Stimulated activated CD4-positive, alpha-beta T cell treated with anti-CD3 and anti-CD28 coated beads, TNF-alpha, amount 100 ng/mL, for 24 hours (primary cell): ENCODE data around the gene C16orf92.
"Not testable (repeated sequence)": the region's sequence is repeated elsewhere in the genome, so short reads cannot be mapped to it uniquely, and the experiment has no call there.

Experiments
- DNase-seq, 3 experiments: peaks; one replicate each; pipeline ENCODE4 v3.0.0-alpha.2; 2020; ENCODE audit warnings: low read depth in 3 of 3

Gene C16orf92

DNA sequence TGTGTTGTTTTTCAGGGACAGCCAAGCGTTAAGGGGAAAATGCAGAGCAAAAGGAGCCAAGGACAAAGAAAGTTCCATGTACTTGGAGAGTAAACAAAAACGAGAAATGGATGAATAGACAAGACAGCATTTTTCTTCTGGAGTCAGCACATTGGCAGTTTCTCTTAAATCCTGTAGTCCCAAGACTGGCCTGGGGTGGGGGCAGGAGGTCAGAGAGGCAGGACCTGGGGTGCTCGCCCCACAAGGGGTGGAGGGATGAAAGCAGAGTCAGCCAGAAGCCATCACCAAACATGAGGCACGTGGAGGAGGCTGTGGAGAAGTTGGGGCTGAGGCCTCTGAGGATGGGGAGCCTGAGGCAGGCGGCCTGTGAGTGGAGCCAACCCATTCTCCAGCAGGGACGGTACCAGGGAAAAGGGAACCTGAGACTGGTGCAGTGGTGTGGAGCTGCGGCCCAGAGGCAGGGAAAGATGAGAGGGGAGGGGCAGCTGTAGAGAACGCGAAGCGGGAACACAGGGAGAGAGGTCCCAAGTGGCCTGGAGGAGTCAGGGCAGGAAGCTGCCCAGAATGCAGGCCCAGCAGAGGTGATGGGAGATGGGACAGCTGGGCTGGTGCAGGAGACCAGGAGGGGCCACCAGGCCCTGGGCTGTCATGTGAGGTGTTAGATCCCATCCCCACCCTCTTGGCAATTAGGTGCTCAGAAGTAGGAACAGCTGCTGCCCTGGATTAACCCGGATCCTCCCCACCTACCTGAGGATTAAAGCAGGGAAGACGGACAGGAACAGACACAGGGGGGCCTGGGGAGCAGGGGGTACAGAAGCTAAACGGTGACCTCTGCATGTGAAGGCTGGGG lies 4.8 kb downstream of the C16orf92 start:
- DNase-seq, result no peak

DNA sequence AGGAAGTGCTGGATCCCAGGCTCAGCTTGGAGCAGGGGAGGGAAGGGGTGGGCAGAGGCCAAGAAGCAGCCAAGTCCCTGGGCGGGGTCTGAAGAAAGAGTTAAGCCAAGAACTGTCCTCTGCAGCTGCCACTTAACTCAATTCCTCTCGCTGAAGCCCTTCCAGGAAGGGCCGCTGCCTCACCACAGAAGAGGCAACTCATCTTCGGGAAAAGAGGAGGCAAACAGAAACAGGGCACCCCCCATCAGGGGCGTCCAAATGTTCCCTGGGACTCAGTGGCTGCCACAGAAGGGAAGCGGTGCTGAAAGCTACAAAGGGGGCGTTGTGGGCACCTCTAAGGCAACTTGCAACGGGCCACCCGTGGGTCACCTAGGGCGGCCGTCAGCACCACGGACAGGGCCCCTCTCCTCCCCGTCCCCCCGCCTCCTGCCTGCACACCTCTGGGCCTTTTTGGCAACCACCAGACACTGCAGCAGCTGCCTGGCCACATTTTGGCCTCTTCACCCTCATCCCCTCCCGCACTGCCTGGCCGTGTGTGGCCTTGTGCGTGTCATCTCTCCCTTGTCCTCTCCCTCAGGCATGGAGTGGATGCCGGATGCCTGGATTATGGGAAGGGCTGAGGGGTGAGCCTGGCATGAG lies 5.6 kb downstream of the C16orf92 start:
- DNase-seq, result no peak

DNA sequence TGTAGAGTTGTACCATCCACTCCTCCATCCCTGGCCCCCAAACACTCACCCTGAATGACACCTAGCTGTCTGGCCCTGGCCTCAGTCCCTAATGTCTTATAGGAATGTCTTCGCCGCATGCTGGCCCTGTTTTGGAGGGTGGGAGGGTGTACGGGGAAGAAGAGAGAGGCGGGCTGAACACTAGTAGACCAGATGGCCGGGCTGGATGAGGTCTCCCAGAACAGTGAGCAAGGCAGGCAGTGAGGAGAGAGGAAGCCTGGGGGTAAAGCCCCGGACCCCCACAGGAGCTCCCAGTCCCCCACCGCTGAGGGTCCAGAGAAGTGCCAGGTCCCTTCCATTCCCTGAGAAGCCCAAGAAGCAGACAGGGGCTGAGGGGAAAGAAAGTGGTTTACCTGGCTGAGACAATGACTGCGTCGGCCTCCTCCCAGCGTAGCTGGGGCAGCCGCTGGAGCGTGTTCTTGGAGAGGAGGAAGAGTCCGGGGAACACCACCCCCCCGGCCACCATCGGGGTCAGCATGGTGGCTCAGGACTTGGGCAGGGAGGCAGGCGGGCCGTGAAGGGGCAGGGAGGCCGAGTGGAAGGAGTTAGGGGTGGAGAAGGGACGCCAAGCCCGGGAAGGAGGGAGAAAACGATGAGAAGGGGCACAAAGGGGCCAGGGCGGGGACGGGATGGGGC lies 7.2 kb downstream of the C16orf92 start:
- DNase-seq, result no peak

DNA sequence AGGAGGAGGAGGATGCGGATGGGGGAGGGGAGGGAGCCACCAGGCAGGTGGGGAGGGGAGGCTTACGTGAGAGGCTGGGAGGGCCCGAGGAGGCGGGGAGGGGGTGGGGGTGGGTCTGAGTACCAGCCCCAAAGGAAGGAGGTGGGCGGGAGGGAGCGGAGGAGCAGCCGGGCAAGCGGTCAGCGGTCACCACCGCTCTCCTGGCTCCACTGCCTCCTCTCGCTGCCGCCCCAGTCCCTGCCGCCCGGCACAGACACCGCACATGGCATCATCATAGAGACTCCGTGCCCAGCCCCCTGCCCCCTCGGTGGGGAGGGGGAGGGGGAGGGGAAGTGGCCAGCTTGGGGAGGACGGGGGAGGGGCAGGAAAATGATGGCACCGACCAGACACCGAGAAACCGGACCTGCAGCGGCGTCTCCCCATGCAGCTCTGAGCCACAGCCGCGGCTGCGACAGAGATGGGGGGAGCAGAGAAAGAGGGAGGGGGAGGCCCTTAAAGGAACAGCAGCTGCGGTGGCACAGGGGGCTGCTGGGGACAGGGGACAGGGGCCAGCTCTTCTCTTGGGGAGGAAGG lies 7.9 kb downstream of the C16orf92 start, which contains the start of gene TLCD3B:
Gene TLCD3B, minus strand, starts transcription at position 431 of the 573 bp plus-strand sequence. CDS start 744 bp downstream, outside the sequence.
- no peak for DNase-seq

- no peak for DNase-seq
These were observed 8.5 kb downstream of the C16orf92 start for GRCh38 chr16:30031477-30031918.

DNA sequence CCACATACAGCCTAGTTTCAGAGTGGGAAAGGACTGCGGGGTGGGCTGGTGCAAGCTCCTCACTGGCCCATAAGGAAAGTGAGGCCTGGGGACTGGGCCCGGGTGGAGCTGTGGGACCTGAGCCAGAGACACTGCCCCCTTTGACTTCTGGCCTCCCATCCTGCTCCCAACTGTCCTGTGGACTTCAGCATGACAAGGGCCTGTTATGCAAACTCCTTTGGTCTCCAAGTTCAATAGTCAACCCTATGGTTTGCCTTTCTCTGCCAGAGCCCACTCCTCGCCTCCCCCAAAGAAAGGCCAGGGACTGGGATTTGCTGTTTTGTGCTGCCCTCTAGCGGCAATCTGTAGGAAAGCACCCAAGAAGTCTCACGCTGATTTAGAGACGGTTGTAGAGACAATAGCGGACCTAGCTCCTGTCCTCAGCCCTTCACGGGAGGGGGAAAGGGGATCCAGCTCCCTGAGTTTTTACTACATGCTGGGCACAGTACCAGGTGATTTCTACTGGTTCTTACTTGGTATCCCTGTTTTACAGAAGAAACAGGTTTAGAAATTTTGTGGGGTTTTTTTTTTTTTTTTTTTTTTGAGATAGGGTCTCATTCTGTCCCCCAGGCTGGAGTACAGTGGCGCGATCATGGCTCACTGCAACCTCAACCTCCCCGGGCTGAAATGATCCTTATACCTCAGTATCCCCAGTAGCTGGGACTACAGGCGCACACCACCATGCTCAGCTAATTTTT lies 9.3 kb downstream of the C16orf92 start:
- peak; percentile 46 to 61 (median 59) for DNase-seq

- DNase-seq, result no peak
These were observed 10.3 kb downstream of the C16orf92 start for GRCh38 chr16:30033270-30033669.

GRCh38 chr16:30040221-30040620 lies 17.2 kb downstream of the C16orf92 start:
- DNase-seq, result no peak

DNA sequence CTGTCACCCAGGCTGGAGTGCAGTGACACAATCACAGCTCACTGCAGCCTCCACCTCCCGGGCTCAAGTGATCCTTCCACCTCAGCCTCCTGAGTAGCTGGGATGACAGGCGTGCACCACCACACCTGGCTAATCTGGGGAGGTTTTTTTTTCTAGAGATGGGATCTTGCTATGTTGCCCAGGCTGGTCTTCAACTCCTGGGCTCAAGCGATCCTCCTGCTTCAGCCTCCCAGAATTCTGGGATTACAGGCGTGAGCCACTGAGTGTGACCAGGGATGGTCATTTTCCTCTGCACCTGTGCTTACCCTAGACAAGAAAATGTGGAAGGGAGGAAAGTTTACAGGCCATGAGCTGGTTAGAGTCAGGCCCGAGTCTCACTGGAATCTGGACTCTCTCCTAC lies 17.7 kb downstream of the C16orf92 start:
- DNase-seq, result not testable (repeated sequence)

DNA sequence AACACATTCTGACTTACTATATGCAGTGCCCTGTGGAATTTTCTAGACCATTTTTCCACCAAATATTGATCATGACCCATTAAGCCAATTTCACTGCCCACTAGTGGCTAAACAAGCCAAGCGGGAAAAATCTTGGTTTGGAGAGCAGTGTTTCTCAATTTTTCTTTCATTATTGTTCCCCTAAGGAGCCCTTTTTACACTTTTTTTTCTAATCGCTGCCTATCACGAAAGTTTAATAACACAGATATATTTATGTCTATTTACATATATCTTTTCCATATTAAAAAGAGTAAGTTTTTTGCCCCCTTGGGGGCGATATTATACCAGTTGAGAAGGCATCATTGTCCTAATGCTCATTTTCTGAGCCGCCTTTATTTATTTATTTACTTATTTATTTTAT lies 18.8 kb downstream of the C16orf92 start:
- no peak for DNase-seq

DNA sequence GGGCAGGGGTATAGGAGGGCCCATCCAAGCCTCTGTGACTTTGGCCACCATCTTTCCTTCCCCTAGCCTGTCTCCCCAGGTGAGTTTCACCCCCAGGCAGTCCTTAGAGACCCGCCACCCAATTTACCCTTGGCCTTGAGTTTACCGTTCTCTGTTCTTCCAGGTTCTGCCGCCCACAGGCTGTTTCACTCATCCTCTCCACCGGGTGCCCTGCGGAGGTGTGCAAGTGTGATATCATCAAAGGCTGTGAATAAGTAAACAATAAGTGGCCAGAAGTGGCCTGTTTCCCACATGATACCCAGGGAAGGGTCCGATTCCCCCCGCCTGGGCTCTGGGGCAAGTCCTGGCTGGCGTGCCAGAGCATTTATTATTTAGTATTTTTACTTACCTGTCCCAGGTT lies 23.2 kb downstream of the C16orf92 start:
- DNase-seq, result no peak

GRCh38 chr16:30046588-30046987 lies 23.6 kb downstream of the C16orf92 start:
- no peak for DNase-seq

DNA sequence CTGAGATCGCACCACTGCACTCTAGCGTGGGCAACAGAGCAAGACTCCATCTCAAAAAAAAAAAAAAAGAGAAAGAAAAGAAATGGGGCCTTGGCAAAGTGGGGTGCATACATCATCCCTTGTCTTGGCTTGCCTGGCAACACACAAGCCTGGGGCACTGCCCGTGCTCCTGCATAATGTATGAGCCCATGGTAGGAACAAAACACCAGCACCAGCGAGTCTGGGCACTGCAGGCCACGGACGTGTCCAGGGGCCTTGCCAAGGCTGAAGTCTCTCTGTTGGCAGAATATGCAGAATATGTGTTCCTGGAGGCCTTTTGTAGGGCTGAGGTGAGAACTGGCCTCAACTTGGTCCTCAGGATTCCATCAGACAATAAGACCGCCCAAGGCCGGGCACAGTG lies 26.9 kb downstream of the C16orf92 start:
- no peak for DNase-seq

DNA sequence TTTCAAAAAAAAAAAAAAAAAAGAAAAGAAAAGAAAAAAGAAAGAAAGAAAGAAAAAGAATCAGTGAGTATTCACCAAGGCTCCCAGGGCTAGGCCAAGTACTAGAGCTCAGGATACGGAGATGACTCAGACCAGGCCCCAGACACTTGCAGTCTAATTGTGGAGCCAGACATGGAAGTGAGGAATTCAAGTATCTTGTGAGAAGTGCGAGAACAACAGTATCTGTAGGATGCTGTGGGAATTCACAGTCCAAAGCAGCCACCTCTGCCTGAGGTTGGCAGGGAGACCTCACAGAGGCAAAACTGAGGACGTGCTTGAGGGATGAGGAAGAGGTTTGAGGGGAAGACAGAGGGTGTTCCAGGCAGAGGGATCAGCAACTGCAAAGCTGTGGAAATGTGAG lies 28.5 kb downstream of the C16orf92 start:
- no peak for DNase-seq

DNA sequence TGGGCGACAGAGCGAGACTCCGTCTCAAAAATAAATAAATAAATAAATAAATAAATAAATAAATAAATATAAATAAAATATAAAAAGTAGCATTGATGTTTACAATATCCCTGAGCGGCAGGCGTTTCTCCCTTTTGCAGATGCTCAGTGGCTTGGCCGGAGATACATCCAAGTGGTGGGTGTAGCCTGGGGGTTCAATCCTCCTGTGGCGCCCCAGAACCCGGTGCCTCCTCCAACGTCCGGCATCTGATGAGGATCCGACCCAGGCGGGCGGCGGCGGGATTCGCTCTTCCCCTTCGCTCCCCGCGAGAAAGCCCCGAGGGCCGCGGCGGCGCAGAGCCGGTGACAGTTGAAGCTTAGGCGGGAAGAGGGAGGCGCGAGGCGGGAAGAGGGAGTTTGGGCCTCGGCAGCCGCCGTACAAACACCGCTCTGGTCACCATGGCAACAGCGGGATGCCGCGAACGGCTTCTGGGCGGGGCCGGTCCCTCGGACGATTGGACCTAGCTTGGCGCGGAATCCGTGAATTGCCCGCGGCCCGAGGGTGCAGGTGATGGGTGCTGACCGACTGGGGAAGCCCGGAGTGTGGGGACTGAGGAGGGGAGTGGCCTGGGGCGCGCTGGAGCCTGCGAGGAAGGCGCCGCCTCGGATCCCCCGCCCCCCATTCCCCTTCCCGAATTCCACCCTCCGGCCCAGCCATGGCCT lies 29.8 kb downstream of the C16orf92 start:
- DNase-seq, result peak; percentile 85 to 93 (median 88)

- no peak for DNase-seq
These were observed 30.5 kb downstream of the C16orf92 start for GRCh38 chr16:30053376-30054015.

DNA sequence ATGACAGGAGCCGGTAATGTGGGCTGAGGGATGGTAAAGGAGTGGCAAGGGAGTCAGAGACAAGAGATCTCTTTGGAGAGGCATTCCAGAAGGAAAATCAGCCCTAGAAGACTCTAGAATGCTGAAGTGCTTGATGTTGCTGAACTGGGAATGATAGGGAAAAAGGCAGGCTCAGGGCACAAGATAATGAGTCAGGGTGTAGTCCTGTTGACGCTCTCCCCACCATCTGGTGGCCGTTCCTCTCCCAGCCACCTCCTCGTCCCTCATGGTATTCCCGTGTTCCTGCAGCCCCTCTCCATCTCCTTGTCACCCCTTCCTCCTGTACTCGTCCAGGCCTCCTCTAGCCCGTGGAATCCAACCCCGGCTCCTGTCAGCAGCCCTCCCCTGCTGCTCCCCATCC lies 31.5 kb downstream of the C16orf92 start:
- no peak for DNase-seq

GRCh38 chr16:30054959-30055553 lies 32.1 kb downstream of the C16orf92 start:
- DNase-seq, result peak in 1 of 3 experiments; percentile 56

- no peak for DNase-seq
These were observed 37.3 kb downstream of the C16orf92 start for GRCh38 chr16:30060346-30060745.
